Endometrial microvascular endothelial cells (primary cell): Measurements from ENCODE around the gene GNG12. TPM values are rescaled to one million over a fixed set of nuclear protein-coding genes. Genes with fewer than 3 reads are reported as not detected.

Experiments used
- in situ Hi-C: cut with HindIII; loops from 2 replicates; pipeline ENCODE4 v1.10.0; 2017; ENCODE audit warnings: low sequenced_read_pairs, low pct_unique_long_range_greater_than_20kb; ENCODE audit errors: inconsistent ontology term
- total RNA-seq: library from RNA; depleted of rRNA; stranded (reverse); fragments of >200 nt; gene quantifications from one replicate; pipeline ENCODE4 v1.2.3, GENCODE V29; 2015; ENCODE audit errors: inconsistent ontology term

GNG12 gene
- total RNA-seq, 1 donor from 2014 or later, result 322 TPM

GRCh38 chr1:67844988-67845387 lies 11.7 kb upstream of the GNG12 start:
- in situ Hi-C loops, result no loop called here

DNA sequence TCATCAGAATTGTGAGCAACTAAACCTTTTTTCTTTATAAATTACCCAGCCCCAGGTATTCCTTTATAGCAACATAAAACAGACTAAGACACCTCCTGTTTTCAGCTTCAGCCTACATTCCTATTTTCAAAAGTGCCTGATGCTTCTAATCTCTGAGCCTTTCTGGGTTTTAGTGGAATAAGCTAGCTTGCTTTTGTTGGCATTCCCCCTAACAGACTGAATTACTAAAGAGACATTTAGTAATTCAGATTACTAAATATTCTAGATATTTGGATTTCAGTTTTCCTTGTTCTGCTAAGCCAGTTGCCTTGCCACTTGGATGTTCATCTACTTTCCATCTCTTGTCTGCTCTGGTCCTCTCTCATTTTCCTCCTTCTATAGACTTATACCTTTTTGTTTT lies 10.5 kb upstream of the GNG12 start:
- in situ Hi-C loops, result no loop called here

DNA sequence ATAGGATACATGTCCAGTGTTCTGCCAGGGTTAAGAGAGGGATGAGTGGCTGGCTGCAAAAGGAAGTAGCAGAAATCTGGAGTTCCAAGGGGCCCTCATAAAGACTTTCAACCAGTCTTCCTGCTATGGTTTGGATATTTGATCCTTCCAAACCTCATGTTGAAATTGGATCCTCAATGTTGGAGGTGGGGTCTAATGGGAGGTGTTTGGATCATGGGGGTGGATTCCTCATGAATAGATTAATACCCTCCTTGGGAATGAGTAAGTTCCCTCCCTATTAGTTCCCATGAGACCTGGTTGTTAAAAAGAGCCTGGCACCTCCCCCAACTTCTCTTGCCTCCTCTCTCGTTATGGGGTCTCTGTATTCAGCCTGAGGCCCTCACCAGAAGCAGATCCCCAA lies 10.1 kb upstream of the GNG12 start:
- in situ Hi-C loops, result no loop called here

DNA sequence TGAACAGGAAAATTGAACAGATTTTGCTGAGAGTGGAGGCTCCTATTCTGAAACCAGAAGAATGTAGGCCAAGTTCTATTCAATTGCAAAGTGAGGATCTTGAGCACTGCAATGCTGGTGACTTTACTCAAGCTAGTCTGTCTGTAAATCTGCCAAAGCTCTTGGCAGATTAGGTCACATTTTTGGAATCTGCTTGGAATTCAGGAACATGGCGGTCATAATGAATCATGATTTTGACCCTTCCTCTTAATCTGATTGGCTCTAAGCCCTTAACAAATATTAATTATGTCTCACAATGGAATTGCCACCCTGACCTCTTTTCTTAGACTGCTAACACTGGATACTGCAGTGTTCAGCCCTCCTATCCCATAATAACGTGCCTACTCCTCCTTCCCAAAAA lies 7.2 kb upstream of the GNG12 start:
- in situ Hi-C loops, result no loop called here

- in situ Hi-C loops, result no loop called here
These were observed 6.6 kb upstream of the GNG12 start for GRCh38 chr1:67839826-67840225.

DNA sequence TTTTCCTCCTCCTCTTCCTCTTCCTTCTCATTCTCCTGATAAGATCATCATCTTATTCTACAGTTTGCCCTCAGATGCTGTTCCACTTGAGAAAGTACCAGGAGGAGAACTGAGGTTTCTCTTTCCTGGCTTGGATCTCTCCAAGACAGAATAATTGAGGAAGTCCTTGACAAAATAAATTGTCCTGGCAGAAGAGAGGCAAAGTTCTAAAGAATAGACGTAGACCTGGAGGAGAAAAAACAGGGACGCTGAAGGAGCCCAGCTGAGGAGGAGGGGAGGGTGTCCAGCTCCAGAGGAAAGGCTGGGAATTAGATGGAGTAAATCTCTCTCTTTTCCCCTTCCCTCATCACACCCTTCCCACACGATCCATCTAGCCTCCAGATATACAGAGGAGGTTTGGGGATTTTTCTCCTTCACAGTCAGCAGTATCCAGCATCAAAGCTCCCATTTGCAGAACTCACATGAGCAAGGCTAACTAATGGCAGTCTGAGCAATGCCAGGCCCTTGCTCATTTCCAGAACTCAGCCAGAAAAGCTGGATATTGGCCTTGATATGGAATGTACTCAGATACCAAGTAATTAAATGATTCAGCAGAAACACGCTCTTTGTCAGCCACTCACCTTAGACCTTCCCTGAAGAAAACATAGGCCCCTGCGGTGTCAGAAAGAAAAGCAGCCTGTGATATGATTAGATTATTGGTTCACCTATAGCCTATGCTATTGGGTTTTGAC lies 5.1 kb upstream of the GNG12 start:
- in situ Hi-C loops, result no loop called here

DNA sequence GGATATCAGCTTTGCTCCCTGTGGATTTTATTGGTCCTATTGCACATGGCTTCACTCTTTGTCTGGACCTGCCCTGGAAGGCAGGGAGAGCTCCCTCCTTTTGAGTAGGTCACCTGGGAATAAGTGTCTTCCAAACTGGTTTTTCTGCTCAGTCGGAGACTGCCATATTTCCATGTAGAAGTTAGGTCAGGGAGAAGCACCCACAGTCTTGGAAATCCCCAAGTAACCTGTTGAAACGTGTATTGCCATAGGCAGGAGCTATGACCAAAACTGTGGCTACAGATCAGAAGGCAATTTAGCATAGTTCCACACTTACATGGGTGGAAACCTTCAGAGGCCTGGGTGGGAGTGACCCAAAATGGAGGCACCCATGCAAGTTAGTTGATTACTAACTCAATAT lies 3.5 kb upstream of the GNG12 start:
- in situ Hi-C loops, result no loop called here

GRCh38 chr1:67835663-67836452 lies 2.6 kb upstream of the GNG12 start:
- in situ Hi-C loops, result no loop called here

GRCh38 chr1:67834246-67834877 lies 1.1 kb upstream of the GNG12 start:
- in situ Hi-C loops, result no loop called here

DNA sequence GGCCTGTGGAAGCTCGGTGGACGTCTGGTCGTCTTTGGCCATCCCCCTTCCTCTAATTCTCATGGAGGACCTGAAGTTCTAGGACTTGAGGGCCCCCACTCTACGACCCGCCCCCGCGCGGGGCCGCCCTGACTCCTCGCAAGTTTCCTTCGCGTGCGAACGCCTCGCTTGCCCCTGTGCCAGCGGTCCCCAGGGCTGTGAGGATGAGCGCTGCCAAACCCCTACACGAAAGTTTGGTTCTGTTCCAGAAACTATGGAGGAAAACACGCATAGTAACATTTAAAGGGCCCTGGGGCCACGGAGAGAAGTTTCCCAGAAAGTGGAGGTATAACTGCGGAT lies 304 bp upstream of the GNG12 start:
- in situ Hi-C loops, result no loop called here

- in situ Hi-C loops, result no loop called here
These were observed 1.3 kb downstream of the GNG12 start for GRCh38 chr1:67831850-67832513.

DNA sequence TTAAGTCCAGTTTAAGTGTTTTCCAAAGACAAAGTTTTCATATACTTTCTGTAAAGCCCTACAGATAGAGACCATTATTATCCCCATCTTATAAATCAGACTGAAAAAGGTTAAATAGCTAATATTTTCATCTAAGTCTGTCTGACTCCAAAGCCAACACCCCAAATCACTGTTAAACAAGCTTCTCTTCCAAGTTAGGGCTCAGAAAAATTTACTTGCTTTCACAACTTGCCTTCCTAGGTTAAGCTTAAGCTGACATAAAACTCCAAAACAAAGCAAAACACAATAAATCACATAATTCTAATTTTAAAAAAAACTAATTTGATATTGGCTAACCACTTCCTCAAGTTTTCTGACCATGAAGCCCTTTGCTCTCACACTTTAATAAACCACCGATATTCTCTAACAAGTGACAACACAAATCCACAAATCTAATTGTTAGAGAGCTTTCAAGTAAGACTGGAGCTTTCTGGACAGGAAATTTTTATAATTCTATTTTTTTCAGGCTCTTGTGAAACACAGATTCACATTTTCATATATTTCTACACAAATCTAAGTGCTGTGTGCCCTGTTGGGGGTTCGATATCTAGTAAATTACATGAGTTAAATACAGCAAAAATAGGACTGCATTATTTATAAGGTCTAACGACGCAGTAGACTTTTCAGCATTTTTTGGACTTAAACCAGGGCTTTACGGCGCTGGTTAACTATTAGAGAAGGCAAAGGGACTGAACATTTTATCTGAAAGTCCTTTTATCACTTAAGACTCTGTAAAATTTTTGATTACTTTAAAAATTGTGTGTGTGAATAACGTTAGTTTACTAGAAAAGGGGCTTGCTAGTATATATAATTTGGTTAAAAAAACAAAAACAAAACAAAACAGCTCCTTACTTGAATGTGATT lies 2.1 kb downstream of the GNG12 start:
- in situ Hi-C loops, result no loop called here

- in situ Hi-C loops, result no loop called here
These were observed 3.0 kb downstream of the GNG12 start for GRCh38 chr1:67830226-67830625.

- in situ Hi-C loops, result no loop called here
These were observed 5.6 kb downstream of the GNG12 start for GRCh38 chr1:67827688-67828087.

GRCh38 chr1:67825591-67825990 lies 7.7 kb downstream of the GNG12 start:
- in situ Hi-C loops, result no loop called here

DNA sequence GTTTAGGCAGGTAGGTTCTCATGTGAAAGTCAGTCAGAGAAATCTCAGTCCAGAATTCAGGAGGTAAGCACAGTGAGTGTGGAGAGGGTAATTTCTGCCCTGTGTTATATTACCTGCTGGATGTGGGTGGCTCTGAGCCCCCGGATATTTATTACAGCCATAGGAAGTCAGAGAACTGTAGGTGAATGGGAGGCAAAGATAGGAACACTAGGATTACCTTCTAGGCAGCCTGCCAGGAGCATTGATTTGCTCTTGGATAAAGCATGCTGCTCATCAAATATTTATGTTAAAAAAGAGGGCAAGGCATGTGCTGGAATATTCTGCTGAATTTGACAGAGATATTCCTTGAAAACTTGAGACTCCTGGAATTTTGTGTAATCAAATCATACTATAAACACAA lies 8.5 kb downstream of the GNG12 start:
- in situ Hi-C loops, result no loop called here

DNA sequence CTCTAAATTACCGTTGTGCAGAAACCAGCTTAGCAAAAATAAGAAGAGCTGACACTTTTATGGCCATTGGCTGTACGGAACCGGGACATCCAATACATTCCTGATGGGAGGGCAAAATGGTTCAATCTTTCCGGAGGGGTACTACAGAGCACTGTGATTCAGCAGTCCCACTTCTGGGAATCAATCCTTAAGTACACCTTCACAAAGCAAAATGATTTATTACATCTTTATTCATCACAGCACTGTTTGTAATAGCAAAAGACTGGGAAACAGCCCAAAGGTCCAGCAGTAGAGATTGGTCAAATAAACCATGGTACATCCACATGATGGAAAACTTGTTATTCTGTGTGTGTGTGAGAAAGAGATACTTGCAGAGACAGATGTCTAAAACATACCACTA lies 9.7 kb downstream of the GNG12 start:
- in situ Hi-C loops, result no loop called here

DNA sequence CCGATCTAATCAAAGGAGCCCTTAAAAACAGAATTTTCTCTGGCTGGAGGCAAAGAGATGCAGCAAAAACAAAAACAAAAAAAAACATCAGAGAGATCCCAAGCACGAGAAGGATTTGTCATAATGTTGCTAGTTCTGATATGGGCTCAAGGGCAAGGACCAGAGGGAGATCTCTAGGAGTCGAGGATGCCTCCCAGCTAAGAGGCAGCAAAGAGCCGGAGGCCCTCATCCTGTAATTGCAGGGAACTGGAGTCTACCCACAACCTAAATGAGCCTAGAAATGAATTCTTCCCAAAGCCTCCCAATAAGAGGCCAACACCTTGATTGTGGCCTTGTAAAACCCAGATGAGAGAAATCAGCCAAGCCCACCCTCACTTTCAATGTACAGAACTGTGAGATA lies 12.0 kb downstream of the GNG12 start:
- in situ Hi-C loops, result no loop called here
